ENCODE results near the gene BST2. TPM values are rescaled to one million over a fixed set of nuclear protein-coding genes. Genes with fewer than 3 reads are reported as not detected.

BST2 gene
- total and polyA plus RNA-seq, 2 of the 8 experiments (the other 6 are each of a cell fraction or from before 2014, with no cell fraction given), result 18.1 to 72.8 TPM

DNA sequence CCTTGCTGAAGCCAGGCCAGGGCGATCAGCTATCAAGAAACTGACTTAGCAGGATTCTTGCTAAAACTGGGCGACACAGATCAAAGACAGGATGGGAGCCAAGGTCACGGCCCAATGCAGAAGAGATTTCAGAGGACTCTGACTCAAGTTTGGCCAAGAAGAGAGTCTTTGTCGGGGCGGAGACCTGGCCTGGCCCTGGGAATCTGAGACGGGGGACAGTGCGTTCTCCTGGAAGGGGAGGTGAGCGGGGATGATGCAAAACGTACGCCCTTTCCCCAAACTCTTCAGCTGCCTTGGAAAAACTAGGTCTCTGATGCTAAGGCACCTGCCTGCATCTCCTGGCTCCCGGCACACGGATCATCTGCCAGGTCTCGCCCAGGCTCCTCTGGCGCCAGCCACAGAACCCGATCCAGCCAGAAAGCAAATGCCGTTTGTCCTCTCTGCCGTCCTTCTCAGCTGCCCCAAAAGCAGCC is 24.2 kb upstream of the BST2 start:
- no peaks in the 10 kb centered on the region; a peak in 1 of 7 replicates for H3K27me3 ChIP-seq (replicated peaks in 1 of 4; ENCODE audit: control insufficient read depth in 3 of 4, extremely low read depth in 1 of 4, insufficient read depth in 3 of 4, low read length in 3 of 4)
- H4K5ac ChIP-seq (ENCODE audit: insufficient read length, low read depth, low read length), result no peak overlapping the region
- H2BK12ac ChIP-seq (ENCODE audit: low read depth, low read length), result no peak overlapping the region
- peaks cover 0 to 4% (median under 1%) of the 10 kb centered on the region in 4 experiments; a peak in 5 of 7 replicates for H3K4me1 ChIP-seq (replicated peaks in 1 of 4; ENCODE audit: control insufficient read depth in 3 of 4, insufficient read depth in 4 of 4, low read length in 3 of 4)
- ChIA-PET CTCF (ENCODE audit: partially characterized antibody) (interaction anchor here (0.7 to 6.4 kb wide), 8 partner anchors 10 to 346 kb away, joined by 3 to 40 read pairs (median 3); no protein-coding TSS in a partner anchor), POLR2A (ENCODE audit: partially characterized antibody) (interaction anchor here (0.6 to 1.5 kb wide), 7 partner anchors 10 to 436 kb away, joined by 3 to 6 read pairs (median 3); partner anchors contain the start of genes JAK3 and MVB12A)
- H2BK120ac ChIP-seq (replicated peaks; ENCODE audit: low read depth, low read length), result no peak overlapping the region
- H4K8ac ChIP-seq (ENCODE audit: extremely low read depth, insufficient read depth, low read length), result no peak overlapping the region
- H3K27ac ChIP-seq (ENCODE audit: low read depth, low read length), result no peak overlapping the region
- no peak overlapping the region for H2BK20ac ChIP-seq (ENCODE audit: low read length)
- H3K9me3 ChIP-seq (ENCODE audit: insufficient read depth in 2 of 2, low read depth in 1 of 2, low read length in 1 of 2), result no peaks in the 10 kb centered on the region
- WGBS, 2 experiments (ENCODE audit: extremely low coverage in 1 of 2, insufficient coverage in 1 of 2, insufficient read length in 1 of 2, insufficient replicate concordance in 2 of 2, low coverage in 1 of 2, low lambda C conversion rate in 2 of 2, missing lambda C conversion rate in 1 of 2), result 85% methylated on average over 17 of the region's 17 CpGs; no CpG with 5 or more reads in 1 of the 2 experiments
- no peak overlapping the region for H3K4ac ChIP-seq (replicated peaks; ENCODE audit: insufficient read length, low read depth, low read length)
- no peaks in the 10 kb centered on the region for H3K79me1 ChIP-seq (ENCODE audit: low read depth, low read length)
- no peak overlapping the region for H3K4me2 ChIP-seq (ENCODE audit: insufficient read depth in 1 of 2, low read depth in 2 of 2, low read length in 2 of 2)
- no peak overlapping the region for H3K56ac ChIP-seq (replicated peaks; ENCODE audit: insufficient read length, low read depth, low read length)
- no peak overlapping the region for H3K23ac ChIP-seq (ENCODE audit: insufficient read length)
- no peak overlapping the region for H2BK5ac ChIP-seq (ENCODE audit: low read depth, low read length)
- FAIRE-seq (no peak), DNase-seq (ENCODE audit: low read depth in 1 of 2, low spot score in 2 of 2) (no peak)
- H4K20me1 ChIP-seq (replicated peaks in 1 of 2; ENCODE audit: control insufficient read depth in 1 of 2, insufficient read depth in 2 of 2, low read length in 2 of 2), result no peaks in the 10 kb centered on the region
- H3K79me2 ChIP-seq (ENCODE audit: control insufficient read depth in 1 of 2, insufficient read depth in 2 of 2, low read length in 2 of 2), result no peaks in the 10 kb centered on the region
- H2AK5ac ChIP-seq (ENCODE audit: low read depth, low read length), result no peak overlapping the region
- no peak overlapping the region for H3K4me3 ChIP-seq (ENCODE audit: extremely low read depth in 1 of 4, insufficient read depth in 2 of 4, low read depth in 3 of 4, low read length in 4 of 4)
- no peak overlapping the region for H2BK15ac ChIP-seq (ENCODE audit: low read length)
- no peaks in the 10 kb centered on the region; the same call in 1 of the 2 replicates for H3K23me2 ChIP-seq (ENCODE audit: low read depth, low read length)
- H3K36me3 ChIP-seq (ENCODE audit: control insufficient read depth in 2 of 4, insufficient read depth in 4 of 4, low read length in 3 of 4), result no peaks in the 10 kb centered on the region
- no peak overlapping the region for H3K18ac ChIP-seq (ENCODE audit: extremely low read depth, low read length)
- H3K9ac ChIP-seq (replicated peaks in 1 of 4; ENCODE audit: extremely low read depth in 1 of 4, low read depth in 3 of 4, low read length in 3 of 4), result no peak overlapping the region
- H3K14ac ChIP-seq (ENCODE audit: insufficient read length), result no peak overlapping the region
- no peak overlapping the region for H2AFZ ChIP-seq (ENCODE audit: low read length)
- no peak overlapping the region for H4K91ac ChIP-seq (replicated peaks; ENCODE audit: insufficient read length, low read length)
- TF ChIP-seq USF2 (IDR thresholded peaks at IDR 0.05; ENCODE audit: low read length), result no peak
- TF ChIP-seq CREB1 (IDR thresholded peaks at IDR 0.05), result no peak
- no peak for TF ChIP-seq CBX8 (IDR thresholded peaks at IDR 0.05; ENCODE audit: borderline replicate concordance, low read depth, low read length)
- TF ChIP-seq SRF (IDR thresholded peaks at IDR 0.05; ENCODE audit: low read depth, low read length), result no peak
- TF ChIP-seq, protein P1, sequence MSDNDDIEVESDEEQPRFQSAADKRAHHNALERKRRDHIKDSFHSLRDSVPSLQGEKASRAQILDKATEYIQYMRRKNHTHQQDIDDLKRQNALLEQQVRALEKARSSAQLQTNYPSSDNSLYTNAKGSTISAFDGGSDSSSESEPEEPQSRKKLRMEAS (IDR thresholded peaks at IDR 0.05), result no peak
- no peak for TF ChIP-seq TEAD4 (IDR thresholded peaks at IDR 0.05; ENCODE audit: low read depth, low read length)
- TF ChIP-seq MAFK (IDR thresholded peaks at IDR 0.05; ENCODE audit: low read depth, low read length), result no peak
- no peak for TF ChIP-seq NRF1 (IDR thresholded peaks at IDR 0.05; ENCODE audit: low read depth, low read length)
- TF ChIP-seq CBX5 (IDR thresholded peaks at IDR 0.05; ENCODE audit: low read depth, low read length), result no peak
- TF ChIP-seq, protein P2, sequence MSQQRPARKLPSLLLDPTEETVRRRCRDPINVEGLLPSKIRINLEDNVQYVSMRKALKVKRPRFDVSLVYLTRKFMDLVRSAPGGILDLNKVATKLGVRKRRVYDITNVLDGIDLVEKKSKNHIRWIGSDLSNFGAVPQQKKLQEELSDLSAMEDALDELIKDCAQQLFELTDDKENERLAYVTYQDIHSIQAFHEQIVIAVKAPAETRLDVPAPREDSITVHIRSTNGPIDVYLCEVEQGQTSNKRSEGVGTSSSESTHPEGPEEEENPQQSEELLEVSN (IDR thresholded peaks at IDR 0.05), result no peak

Measured in H1 (cell line).